Adipose tissue (tissue), 3 donors: ENCODE data around the gene CENATAC. TPM values are rescaled to one million over a fixed set of nuclear protein-coding genes. Genes with fewer than 3 reads are reported as not detected.
"Not testable (repeated sequence)": the region's sequence is repeated elsewhere in the genome, so short reads cannot be mapped to it uniquely, and the experiment has no call there.

Source experiments
- H3K27ac ChIP-seq: one replicate; pipeline ENCODE4 v1.5.1; 2013; ENCODE audit warnings: low read depth, low read length
- WGBS, 3 donors: extraction: QIAGEN DNeasy Blood & Tissue Kit; methylation state at CpG; one replicate each; pipeline ENCODE4 v1.1.7; 2013; 5-methylcytosine and 5-hydroxymethylcytosine counted together
- polyA plus RNA-seq, 3 donors: library from polyadenylated mRNA; stranded (reverse); fragments of 200-250 nt; gene quantifications; one replicate each; pipeline ENCODE4 v1.2.3, GENCODE V29; 2013
- donor health status: healthy with polysubstance abuse.
- donor health status: Bipolar disorder and iron deficiency.
- donor health status: healthy.

CENATAC gene
- polyA plus RNA-seq = 10 to 100 TPM in 2 of 3 donors, 1 to 10 TPM in 1; 6.1 to 28.3 (median 13.7) TPM

GRCh38 chr11:118997627-118998387, at the start of gene CENATAC:
TSS of gene CENATAC (plus strand) at chr11:118998138. CDS start at chr11:118998198, 60 bp downstream.
- H3K27ac ChIP-seq = no peak within 1 kb of the TSS
- WGBS, 3 donors = 0% methylated on average over 46 to 54 of the region's 54 CpGs

- no peak overlapping the region for H3K27ac ChIP-seq
- WGBS, 3 donors = 26 to 56% (median 52%) methylated on average over 6 of the region's 6 CpGs
These were observed 44.7 kb upstream of the CENATAC start for GRCh38 chr11:118953265-118953664.

GRCh38 chr11:118953976-118954375, 44.0 kb upstream of the CENATAC start:
- 79 to 86% (median 80%) methylated on average over 6 of the region's 6 CpGs for WGBS, 3 donors
- H3K27ac ChIP-seq = not testable (repeated sequence)

- no peak within 1 kb of the TSS for H3K27ac ChIP-seq
- 6 to 10% (median 9%) methylated on average over 7 of the region's 7 CpGs for WGBS, 3 donors
These were observed 41.7 kb upstream of the CENATAC start, which contains the start of gene UPK2 for GRCh38 chr11:118956094-118956846. TSS of gene UPK2 (plus strand) at chr11:118956298. CDS start at chr11:118956351, 53 bp downstream.

GRCh38 chr11:118956847-118957469, 41.0 kb upstream of the CENATAC start:
- H3K27ac ChIP-seq = no peak overlapping the region
- WGBS, 3 donors = 52 to 55% (median 52%) methylated on average over 14 of the region's 14 CpGs

- WGBS, 3 donors = 82 to 89% (median 85%) methylated on average over 11 of the region's 11 CpGs
- no peak overlapping the region for H3K27ac ChIP-seq
These were observed 40.4 kb upstream of the CENATAC start for GRCh38 chr11:118957549-118957948.

- 85 to 93% (median 89%) methylated on average over 6 to 8 of the region's 8 CpGs for WGBS, 3 donors
- H3K27ac ChIP-seq = no peak overlapping the region
These were observed 40.0 kb upstream of the CENATAC start for GRCh38 chr11:118957968-118958367.

- whole genome bisulfite sequencing, 3 donors = 65 to 90% (median 83%) methylated on average over 2 of the region's 2 CpGs
These were observed 39.4 kb upstream of the CENATAC start for GRCh38 chr11:118958577-118958976.

GRCh38 chr11:118961189-118961588, 36.7 kb upstream of the CENATAC start:
- no peak overlapping the region for H3K27ac ChIP-seq
- 80 to 83% (median 81%) methylated on average over 4 to 5 of the region's 5 CpGs for WGBS, 3 donors

More at GRCh38 chr11:118958577-118958976, 39.4 kb upstream of the CENATAC start:
- no peak overlapping the region for H3K27ac ChIP-seq

- no peak overlapping the region for H3K27ac ChIP-seq
- 42 to 58% (median 54%) methylated on average over 11 of the region's 11 CpGs for WGBS, 3 donors
These were observed 36.3 kb upstream of the CENATAC start for GRCh38 chr11:118961591-118961990.

- 93 to 96% (median 94%) methylated on average over 2 of the region's 2 CpGs for WGBS, 3 donors
- H3K27ac ChIP-seq = not testable (repeated sequence)
These were observed 28.4 kb upstream of the CENATAC start for GRCh38 chr11:118969508-118969907.

GRCh38 chr11:118971646-118972045, 26.3 kb upstream of the CENATAC start, which contains the start of gene FOXR1:
TSS of gene FOXR1 (plus strand) at chr11:118971761. CDS start at chr11:118971932, 171 bp downstream.
- 35 to 45% (median 43%) methylated on average over 33 of the region's 33 CpGs for WGBS, 3 donors
- no peak within 1 kb of the TSS for H3K27ac ChIP-seq

GRCh38 chr11:118973985-118974384, 24.0 kb upstream of the CENATAC start:
- WGBS, 3 donors = 60 to 100% (median 99%) methylated on average over 2 of the region's 2 CpGs

GRCh38 chr11:118975771-118976709, 21.9 kb upstream of the CENATAC start:
- 81 to 82% (median 82%) methylated on average over 15 of the region's 15 CpGs for WGBS, 3 donors
- no peak overlapping the region for H3K27ac ChIP-seq

More at GRCh38 chr11:118973985-118974384, 24.0 kb upstream of the CENATAC start:
- H3K27ac ChIP-seq = no peak overlapping the region

- WGBS, 3 donors = 45 to 59% (median 57%) methylated on average over 9 of the region's 9 CpGs
These were observed 18.5 kb upstream of the CENATAC start for GRCh38 chr11:118979434-118979833.

GRCh38 chr11:118980191-118980881, 17.6 kb upstream of the CENATAC start:
- no peak overlapping the region for H3K27ac ChIP-seq
- 20 to 34% (median 27%) methylated on average over 21 of the region's 21 CpGs for WGBS, 3 donors

More at GRCh38 chr11:118979434-118979833, 18.5 kb upstream of the CENATAC start:
- no peak overlapping the region for H3K27ac ChIP-seq

- 70 to 79% (median 76%) methylated on average over 8 of the region's 8 CpGs for WGBS, 3 donors
- not testable (repeated sequence) for H3K27ac ChIP-seq
These were observed 13.6 kb upstream of the CENATAC start for GRCh38 chr11:118984337-118984736.
